Gastrocnemius medialis (tissue), 4 donors: ENCODE data around the gene RPP25L. TPM values are rescaled to one million over a fixed set of nuclear protein-coding genes. Genes with fewer than 3 reads are reported as not detected.

Experiments
- ATAC-seq, 2 donors: fragments of 150-250 bp; one replicate each; pipeline ENCODE4 v1.9.1; 2016
- DNase-seq, 2 donors: peaks; one replicate each; pipeline ENCODE4 v3.0.0-alpha.2; 2019
- H3K27ac ChIP-seq, 4 donors: fragments of 200-600 bp; sonication (generic); 1 replicate in 1 of 4; 2 replicates in 3 of 4; pipeline ENCODE4 v1.5.1; 2016 to 2018; ENCODE audit warnings: mild to moderate bottlenecking in 2 of 4, moderate library complexity in 1 of 4
- H3K27me3 ChIP-seq, 3 donors: fragments of 200-600 bp; sonication (generic) in 2 of 3; 1 replicate in 1 of 3; 2 replicates in 2 of 3; pipeline versions ENCODE4 v1.5.1 to v1.6.0; 2016 to 2019; ENCODE audit warnings: mild to moderate bottlenecking in 1 of 3, moderate library complexity in 1 of 3
- H3K36me3 ChIP-seq, 2 donors: fragments of 200-600 bp; sonication (generic) in 1 of 2; one replicate each; pipeline ENCODE4 v1.5.1; 2017 to 2018
- H3K4me1 ChIP-seq, 2 donors: fragments of 200-600 bp; sonication (generic) in 1 of 2; one replicate each; pipeline ENCODE4 v1.5.1; 2016 to 2017; ENCODE audit warnings: mild to moderate bottlenecking in 2 of 2
- H3K4me3 ChIP-seq, 4 donors: fragments of 200-600 bp; sonication (generic) in 3 of 4; 1 replicate in 1 of 4; 2 replicates in 3 of 4; pipeline ENCODE4 v1.5.1; 2016 to 2019; ENCODE audit warnings: mild to moderate bottlenecking in 2 of 4
- H3K9me3 ChIP-seq, 3 donors: fragments of 200-600 bp; sonication (generic) in 2 of 3; 1 replicate in 1 of 3; 2 replicates in 2 of 3; pipeline ENCODE4 v1.5.1; 2016 to 2019
- POLR2A ChIP-seq, 2 donors: fragments of 450-650 bp; IDR thresholded peaks; one replicate each; pipeline ENCODE4 v1.6.1; 2017; ENCODE audit warnings: antibody characterized with exemption in 2 of 2, mild to moderate bottlenecking in 2 of 2, moderate library complexity in 2 of 2
- in situ Hi-C, 4 donors: fragments of 200-750 bp; cut with MboI; loops; one replicate each; pipeline versions ENCODE4 v1.15.0 to v1.8.0; 2017; ENCODE audit warnings: low sequenced_read_pairs in 4 of 4
- intact Hi-C: fragments of 100-400 bp; cut with DNase I; formaldehyde crosslinking; loops from one replicate; pipeline ENCODE4 v1.15.1; 2023; ENCODE audit warnings: low total_unique reads
- total RNA-seq, 4 donors: library from RNA; depleted of rRNA; stranded (reverse); fragments of >200 nt; gene quantifications; one replicate each; pipeline versions ENCODE4 v1.1.0 to v1.2.3, GENCODE V29; 2016
- TF ChIP-seq, protein P1 (sequence below), 5 experiments: fragments of 450-650 bp in 3 of 5; fragments of 200-600 bp in 2 of 5; sonication (generic) in 2 of 5; IDR thresholded peaks in 4 of 5; conservative IDR thresholded peaks in 1 of 5; 1 replicate in 4 of 5; 2 replicates in 1 of 5; pipeline ENCODE4 v1.5.1; 2016 to 2019; ENCODE audit warnings: antibody characterized with exemption in 5 of 5, mild to moderate bottlenecking in 3 of 5, moderate library complexity in 3 of 5

RPP25L gene
- total RNA-seq, 4 donors from 2014 or later = 53.7 to 138 (median 97.2) TPM

DNA sequence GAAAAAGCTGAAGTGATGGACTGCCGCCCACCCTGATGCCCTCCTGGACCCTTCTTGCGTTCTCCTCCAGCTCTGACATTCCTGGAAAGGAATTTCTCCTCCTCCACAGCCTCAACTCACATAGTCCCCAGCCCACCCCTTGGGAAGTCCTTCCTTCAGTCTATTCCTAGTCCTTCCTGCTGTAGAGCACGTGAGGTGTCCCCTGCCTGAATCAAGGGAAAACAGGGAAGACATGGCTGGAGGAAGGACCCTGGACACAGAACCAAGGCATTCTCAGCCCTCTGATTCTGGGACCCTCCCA is 13.2 kb upstream of the RPP25L start:
- DNase-seq = no peak
- in situ Hi-C loops (no loop called here), intact Hi-C loops (no loop called here)
- no peak for ATAC-seq
- peaks cover 72 to 82% (median 75%) of the 10 kb centered on the region in 3 donors for H3K27me3 ChIP-seq
- H3K4me3 ChIP-seq = no peak overlapping the region
- no peak for TF ChIP-seq POLR2A (IDR thresholded peaks at IDR 0.05)
- TF ChIP-seq, protein P1, sequence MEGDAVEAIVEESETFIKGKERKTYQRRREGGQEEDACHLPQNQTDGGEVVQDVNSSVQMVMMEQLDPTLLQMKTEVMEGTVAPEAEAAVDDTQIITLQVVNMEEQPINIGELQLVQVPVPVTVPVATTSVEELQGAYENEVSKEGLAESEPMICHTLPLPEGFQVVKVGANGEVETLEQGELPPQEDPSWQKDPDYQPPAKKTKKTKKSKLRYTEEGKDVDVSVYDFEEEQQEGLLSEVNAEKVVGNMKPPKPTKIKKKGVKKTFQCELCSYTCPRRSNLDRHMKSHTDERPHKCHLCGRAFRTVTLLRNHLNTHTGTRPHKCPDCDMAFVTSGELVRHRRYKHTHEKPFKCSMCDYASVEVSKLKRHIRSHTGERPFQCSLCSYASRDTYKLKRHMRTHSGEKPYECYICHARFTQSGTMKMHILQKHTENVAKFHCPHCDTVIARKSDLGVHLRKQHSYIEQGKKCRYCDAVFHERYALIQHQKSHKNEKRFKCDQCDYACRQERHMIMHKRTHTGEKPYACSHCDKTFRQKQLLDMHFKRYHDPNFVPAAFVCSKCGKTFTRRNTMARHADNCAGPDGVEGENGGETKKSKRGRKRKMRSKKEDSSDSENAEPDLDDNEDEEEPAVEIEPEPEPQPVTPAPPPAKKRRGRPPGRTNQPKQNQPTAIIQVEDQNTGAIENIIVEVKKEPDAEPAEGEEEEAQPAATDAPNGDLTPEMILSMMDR (IDR thresholded peaks at IDR 0.05 in 4 of 5, conservative IDR thresholded peaks at IDR 0.05 in 1 of 5) = no peak
- no peaks in the 10 kb centered on the region for H3K36me3 ChIP-seq
- H3K4me1 ChIP-seq = peaks cover 6 to 13% of the 10 kb centered on the region in 2 donors
- H3K27ac ChIP-seq = no peak overlapping the region
- no peaks in the 10 kb centered on the region for H3K9me3 ChIP-seq

DNA sequence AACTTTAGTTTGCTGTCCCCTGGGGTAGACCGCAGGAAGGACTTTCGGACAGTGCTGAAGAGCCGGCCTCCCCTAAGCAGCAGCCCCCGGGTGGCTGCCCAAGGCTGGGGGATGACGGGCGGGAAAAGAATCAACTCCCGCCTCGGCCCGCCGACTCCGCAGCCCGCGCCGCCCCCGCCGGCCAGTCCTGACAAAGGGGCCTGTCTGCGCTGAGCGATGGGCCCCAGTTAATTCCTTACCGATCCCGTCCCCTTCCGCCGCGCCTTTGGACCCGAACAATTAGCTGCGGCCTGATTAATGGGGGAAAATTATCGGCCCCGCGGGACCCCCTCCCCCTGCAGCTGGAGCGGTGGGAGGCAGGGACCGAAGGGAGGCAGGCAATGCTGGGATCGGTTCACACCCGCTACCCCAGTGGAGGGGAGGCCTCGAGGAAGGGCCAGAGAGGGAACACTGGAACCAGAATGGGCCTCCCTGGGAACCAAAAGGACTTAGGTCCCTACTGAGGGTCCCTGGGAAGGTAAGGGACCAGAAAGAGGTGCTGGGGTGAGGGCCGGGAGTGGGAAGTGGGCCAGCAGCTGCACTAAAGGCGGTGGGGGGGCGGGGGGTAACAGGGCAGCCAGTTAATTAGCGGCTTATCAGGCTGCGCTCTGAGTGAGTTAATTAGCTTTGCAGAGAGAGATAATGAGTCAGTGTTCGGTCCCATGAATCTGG is 12.7 kb upstream of the RPP25L start:
- TF ChIP-seq, protein P1 (IDR thresholded peaks at IDR 0.05 in 4 of 5, conservative IDR thresholded peaks at IDR 0.05 in 1 of 5) = no peak
- TF ChIP-seq POLR2A (IDR thresholded peaks at IDR 0.05) = no peak
- intact Hi-C loops = no loop called here
- in situ Hi-C loops = loop anchor here in 1 of 4 donors (25.0 kb wide), 1 partner anchor 112 kb away; the partner anchor contains the start of gene ENHO

DNA sequence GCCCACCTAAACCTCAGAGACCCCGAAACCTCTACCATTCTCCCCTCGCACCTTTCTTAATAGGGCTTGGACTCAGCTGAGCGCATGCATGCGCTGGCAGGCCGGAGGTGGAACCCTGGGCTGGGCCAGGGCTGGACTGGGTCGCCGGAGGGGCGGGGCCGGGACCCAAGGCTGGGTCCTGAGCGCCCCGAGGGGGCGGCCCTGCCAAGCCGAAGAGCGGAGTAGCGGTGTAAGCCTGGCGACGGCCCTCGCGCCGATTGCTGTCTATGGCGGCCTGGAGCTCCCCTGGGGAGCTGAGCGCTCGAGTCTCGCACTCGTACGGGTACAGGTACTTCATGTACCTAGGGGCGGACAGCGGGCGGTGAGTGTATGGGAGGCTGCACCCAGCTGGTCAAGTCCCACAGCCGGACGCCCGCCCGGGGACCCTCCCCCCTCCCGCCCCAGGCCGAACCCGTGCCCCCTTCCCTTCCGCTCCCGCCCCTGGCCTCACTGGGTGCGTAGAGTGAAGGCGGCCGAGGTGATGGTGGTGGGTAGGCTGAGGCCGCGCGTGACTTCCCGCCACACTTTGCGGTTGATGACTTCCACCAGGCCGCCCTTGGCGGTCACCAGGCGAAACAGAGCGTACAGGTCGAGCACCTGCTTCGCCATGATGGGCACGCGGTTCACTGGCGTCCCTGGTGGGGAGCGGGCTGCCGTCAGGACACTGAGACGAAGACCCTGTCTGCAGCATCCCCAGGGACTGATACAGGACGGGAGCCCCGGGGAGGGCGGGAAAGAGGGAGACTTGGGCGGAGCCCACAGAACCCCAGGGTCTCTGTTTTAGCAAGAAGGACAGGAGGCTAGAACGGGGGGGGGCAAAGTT is 11.7 kb upstream of the RPP25L start:
- in situ Hi-C loops (loop anchor here in 1 of 4 donors (25.0 kb wide), 1 partner anchor 111 kb away; the partner anchor contains the start of gene ENHO), intact Hi-C loops (no loop called here)
- H3K4me1 ChIP-seq = peaks cover 15 to 16% of the 10 kb centered on the region in 2 donors
- peak overlapping the region in 1 of 4 donors; percentile 20 for H3K4me3 ChIP-seq
- ATAC-seq = no peak
- TF ChIP-seq POLR2A (IDR thresholded peaks at IDR 0.05) = no peak
- TF ChIP-seq, protein P1 (IDR thresholded peaks at IDR 0.05 in 4 of 5, conservative IDR thresholded peaks at IDR 0.05 in 1 of 5) = no peak
- H3K36me3 ChIP-seq = peaks cover 0 to 3% of the 10 kb centered on the region in 2 donors
- DNase-seq = no peak
- H3K27me3 ChIP-seq = peaks cover 65 to 72% (median 69%) of the 10 kb centered on the region in 3 donors
- no peak overlapping the region for H3K27ac ChIP-seq
- H3K9me3 ChIP-seq = no peaks in the 10 kb centered on the region

More for the DNA sequence above, 12.7 kb upstream of the RPP25L start:
- H3K4me3 ChIP-seq = no peak overlapping the region
- no peak for ATAC-seq
- DNase-seq = no peak
- peaks cover 8 to 17% of the 10 kb centered on the region in 2 donors for H3K4me1 ChIP-seq
- H3K9me3 ChIP-seq = no peaks in the 10 kb centered on the region
- peaks cover 72 to 80% (median 73%) of the 10 kb centered on the region in 3 donors for H3K27me3 ChIP-seq
- no peaks in the 10 kb centered on the region for H3K36me3 ChIP-seq
- no peak overlapping the region for H3K27ac ChIP-seq

DNA sequence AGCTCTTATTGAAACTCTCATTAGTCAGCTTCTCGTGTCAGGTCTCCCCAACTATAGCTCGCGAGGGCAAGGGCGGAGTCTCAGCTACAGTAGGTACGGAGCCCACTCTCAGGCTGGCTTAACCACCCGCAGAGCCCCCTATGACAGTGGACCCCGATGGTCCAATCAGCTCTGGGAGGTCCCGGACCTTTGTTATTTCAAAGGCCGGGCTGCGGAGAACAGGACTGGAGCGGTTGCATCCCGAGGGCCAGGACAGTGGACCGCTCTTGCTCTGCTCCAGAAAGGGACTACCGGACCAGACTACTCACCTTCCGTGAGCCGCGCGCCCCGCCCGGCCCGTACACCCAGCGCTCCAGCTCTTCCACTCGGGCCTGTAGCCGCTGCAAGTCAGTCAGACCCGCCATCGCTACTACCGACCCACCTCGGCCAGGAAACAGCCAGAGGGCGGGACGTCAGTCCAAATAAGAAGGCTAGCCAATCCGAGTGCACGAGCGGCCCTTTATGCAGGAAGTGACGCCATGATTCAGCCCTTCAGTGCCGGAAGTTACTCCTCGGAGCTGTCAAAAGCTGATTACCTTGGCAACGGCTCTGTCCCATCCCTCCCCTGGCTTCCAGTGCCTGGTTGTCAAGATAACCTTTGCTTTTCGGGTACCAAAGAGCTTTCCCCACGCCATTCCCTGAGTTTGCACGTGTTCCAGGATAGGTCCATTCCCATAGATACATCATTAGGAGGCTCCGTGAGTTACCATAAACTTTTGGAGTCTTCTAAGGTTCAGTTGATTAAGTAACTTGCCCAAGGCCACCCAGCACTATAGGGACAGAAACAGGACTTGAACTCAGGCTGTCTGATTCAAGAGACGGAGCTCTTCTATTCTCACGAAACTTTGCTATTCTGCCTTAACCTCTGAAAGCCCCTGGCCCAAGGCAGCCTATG is 8.4 kb upstream of the RPP25L start, which contains the start of gene DCTN3:
Gene DCTN3, minus strand, starts transcription at position 435 of the 934 bp plus-strand sequence. Its CDS starts 31 bp downstream, at position 404.
- TF ChIP-seq, protein P1 (IDR thresholded peaks at IDR 0.05 in 4 of 5, conservative IDR thresholded peaks at IDR 0.05 in 1 of 5) = peak in 1 of 5 experiments; percentile 20
- TF ChIP-seq POLR2A (IDR thresholded peaks at IDR 0.05) = peak in 1 of 2 donors; percentile 24
- peaks cover 33 to 39% (median 37%) of the 10 kb centered on the region in 3 donors for H3K27me3 ChIP-seq
- in situ Hi-C loops = loop anchor here in 1 of 4 donors (25.0 kb wide), 1 partner anchor 108 kb away; the partner anchor contains the start of gene ENHO

More for the DNA sequence above, 8.4 kb upstream of the RPP25L start, which contains the start of gene DCTN3:
- Histone ChIP-seq H3K27ac (peak within 1 kb of the TSS; percentile 44 to 71 (median 63)), H3K9me3 (no peaks in the 10 kb centered on the region), H3K4me3 (peak within 1 kb of the TSS; percentile 76 to 94 (median 93)), H3K36me3 (peaks cover 0 to 30% of the 10 kb centered on the region in 2 donors), H3K4me1 (peaks cover 8 to 15% of the 10 kb centered on the region in 2 donors)
- DNase-seq (peak; percentile 90 to 93), ATAC-seq (peak; percentile 99 to 100)
- intact Hi-C loops = loop anchor here (2.0 kb wide), 1 partner anchor 16 kb away; the partner anchor contains the start of gene SIGMAR1
